Measurements from ENCODE around the gene GPC6.

Gene GPC6

GRCh38 chr13:93268327-93269028, 41.9 kb downstream of the GPC6 start:
- no peak for DNase-seq
- no peak for ATAC-seq

- ATAC-seq (no peak), DNase-seq (no peak)
These were observed 44.4 kb downstream of the GPC6 start for GRCh38 chr13:93270769-93271742.

- DNase-seq = no peak
- no peak for ATAC-seq
These were observed 53.4 kb downstream of the GPC6 start for GRCh38 chr13:93279982-93280381.

DNA sequence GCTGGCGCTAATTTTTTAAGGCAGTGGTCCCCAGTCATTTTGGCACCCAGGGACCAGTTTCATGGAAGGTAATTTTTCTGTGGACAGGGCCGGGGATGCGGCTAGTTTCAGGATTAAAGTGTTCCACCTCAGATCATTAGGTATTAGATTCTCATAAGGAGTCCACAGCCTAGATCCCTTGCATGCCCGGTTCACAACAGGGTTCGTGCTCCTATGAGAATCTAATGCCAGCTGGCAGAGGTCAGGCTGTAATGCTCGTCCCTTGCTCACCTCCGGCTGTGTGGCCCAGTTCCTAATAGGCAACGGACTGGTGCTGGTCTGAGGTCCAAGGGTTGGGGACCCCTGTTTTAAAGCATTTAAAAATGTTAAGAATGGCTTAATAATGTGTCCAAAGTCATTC, 54.1 kb downstream of the GPC6 start:
- DNase-seq (no peak), ATAC-seq (no peak)

- DNase-seq (no peak), ATAC-seq (no peak)
These were observed 56.6 kb downstream of the GPC6 start for GRCh38 chr13:93283255-93283654.

GRCh38 chr13:93284064-93284463, 57.5 kb downstream of the GPC6 start:
- no peak for ATAC-seq
- no peak for DNase-seq

DNA sequence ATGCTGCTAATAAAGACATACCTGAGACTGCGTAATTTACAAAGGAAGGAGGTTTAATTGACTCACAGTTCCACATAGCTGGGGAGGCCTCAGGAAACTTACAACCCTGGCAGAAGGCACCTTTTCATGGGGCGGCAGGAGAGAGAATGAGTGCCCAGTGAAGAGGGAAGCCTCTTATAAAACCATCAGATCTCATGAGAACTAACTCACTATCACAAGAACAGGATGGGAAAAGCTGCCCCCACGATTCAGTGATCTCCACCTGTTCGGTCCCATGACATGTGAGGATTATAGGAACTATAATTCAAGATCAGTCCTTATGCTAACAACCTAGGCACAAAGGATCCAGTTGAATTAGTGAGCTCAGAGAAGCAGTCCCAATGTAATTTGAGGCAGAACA, 59.4 kb downstream of the GPC6 start:
- DNase-seq (no peak), ATAC-seq (no peak)

DNA sequence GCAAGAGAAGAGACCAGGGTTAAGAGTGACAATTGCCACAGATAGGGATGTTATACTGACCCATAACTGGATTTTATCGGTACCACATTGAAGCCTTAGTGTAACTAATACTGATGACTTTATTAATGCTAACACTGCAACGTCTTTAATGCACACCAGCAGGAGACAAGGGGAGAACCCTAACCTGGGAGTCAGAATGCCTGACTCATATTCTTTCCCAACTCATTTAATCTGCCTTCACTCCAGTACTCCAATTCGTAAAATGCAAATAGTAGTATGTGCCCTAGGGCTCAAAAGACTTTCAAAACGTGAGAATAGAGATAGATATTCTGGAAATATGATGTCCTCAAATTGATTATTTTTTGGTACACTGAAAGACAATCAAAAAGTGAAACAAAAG, 62.4 kb downstream of the GPC6 start:
- DNase-seq = no peak
- ATAC-seq = no peak

DNA sequence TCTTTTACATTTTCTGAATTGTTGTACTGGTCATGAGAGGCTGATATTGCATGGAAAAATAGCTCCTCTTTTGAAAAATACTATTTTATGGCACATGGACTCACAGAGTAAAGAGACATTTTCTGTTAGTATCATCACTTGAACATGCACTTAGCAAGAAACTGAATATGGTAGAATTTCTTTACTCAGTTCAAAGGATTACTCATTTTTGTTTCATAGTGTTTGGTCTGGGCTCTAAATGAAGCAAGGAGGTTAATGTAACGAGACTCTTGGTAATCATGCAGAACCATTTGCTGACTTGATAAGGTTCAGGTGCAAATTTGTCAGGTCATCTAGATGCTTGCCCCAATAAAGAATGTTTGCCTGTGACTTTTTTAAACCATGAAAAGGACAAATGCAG, 63.2 kb downstream of the GPC6 start:
- ATAC-seq (no peak), DNase-seq (no peak)

DNA sequence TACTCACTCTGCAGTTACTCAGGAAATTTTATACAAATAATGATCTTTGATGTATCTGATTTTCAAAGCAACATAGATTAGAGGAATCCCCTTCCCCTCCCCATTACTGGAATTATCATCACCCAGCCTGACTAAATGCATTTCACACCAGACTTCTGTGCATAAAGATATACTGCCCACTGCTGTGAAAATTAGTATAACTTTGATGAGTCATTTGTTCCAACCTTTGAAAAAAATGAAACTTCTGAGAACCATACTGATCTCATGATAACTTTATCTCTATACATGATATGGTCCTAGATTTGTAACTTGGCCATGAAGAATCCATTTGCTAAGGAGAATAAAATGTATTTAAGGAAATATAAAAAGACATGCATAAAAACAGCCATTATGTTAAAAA, 63.9 kb downstream of the GPC6 start:
- ATAC-seq = peak; percentile 63
- no peak for DNase-seq

GRCh38 chr13:93292366-93292765, 65.8 kb downstream of the GPC6 start:
- no peak for DNase-seq
- no peak for ATAC-seq

GRCh38 chr13:93293710-93294109, 67.1 kb downstream of the GPC6 start:
- ATAC-seq = no peak
- DNase-seq = no peak

- DNase-seq (no peak), ATAC-seq (no peak)
These were observed 70.0 kb downstream of the GPC6 start for GRCh38 chr13:93296584-93296983.

GRCh38 chr13:93298713-93299112, 72.1 kb downstream of the GPC6 start:
- no peak for DNase-seq
- no peak for ATAC-seq

DNA sequence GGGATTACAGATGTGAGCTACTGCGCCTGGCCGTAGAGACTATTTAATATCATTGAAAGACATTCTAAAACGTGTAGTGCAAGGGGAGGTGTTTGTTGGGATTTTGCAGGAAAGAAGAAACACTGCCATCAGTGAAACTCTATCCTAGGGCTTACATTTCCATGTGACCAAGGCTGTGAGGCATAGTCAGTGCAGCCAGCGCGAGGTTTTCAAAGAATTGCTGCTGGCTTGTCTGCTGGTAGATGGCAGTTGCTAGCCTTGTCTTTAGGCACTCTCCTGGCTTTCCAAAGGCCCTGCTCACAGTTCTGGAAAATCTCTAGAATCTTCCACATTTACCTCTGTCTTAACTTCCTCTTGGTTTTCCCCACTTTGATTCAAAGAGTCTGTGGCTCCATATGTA, 77.5 kb downstream of the GPC6 start:
- no peak for DNase-seq
- no peak for ATAC-seq

DNA sequence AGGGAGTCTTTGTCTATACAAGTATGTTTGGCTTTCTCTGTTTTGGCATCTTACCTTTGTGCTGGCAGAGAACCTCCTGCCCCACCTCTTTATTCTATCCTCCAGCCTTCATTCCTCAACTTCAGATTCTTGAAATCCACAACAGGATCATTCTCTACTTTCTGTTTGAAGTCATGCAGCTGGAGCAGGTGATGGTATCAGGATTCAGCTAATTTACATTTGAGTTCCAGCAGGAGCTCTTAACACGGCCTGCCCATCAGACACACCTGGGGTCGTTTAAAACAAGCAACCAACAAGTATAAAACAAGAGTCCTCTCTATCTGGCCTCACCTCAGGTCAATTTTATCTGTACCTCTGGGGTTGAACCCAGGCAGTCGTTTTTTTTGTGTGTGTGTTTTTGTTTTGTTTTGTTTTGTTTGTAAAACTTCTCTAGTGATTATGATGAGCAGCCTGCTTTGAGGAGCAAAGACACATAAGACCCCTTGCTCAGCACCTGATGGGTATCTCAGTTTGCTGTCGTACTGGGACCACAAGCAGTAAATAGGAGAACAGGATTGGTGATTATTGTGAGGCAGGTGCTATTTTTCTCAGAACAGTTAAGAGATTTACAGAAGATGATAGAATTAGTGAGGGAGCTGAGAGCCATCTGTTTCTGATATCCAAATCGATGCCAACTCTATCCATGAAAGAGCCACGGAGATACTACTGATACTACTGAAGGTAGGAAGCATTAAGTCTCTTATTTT, 78.4 kb downstream of the GPC6 start:
- ATAC-seq = no peak
- DNase-seq = no peak

DNA sequence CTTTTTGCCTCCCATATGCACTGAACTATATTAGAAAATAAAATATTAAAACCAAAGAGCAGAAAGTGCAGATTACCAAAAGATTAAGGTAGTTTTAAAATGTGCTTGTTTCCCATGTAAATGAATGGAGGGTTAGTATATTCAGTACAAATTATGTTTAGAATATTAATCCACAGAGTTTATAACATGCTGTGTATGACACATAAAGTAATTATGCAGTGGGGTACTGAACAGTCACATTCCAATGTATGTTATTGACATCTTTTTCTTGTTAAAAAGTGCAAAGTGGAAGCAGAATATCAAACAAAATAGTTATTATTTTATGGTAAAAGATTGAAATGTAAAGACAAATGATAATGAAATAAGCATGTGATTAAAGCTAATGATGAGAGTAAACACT, 79.3 kb downstream of the GPC6 start:
- ATAC-seq = no peak
- DNase-seq = no peak

DNA sequence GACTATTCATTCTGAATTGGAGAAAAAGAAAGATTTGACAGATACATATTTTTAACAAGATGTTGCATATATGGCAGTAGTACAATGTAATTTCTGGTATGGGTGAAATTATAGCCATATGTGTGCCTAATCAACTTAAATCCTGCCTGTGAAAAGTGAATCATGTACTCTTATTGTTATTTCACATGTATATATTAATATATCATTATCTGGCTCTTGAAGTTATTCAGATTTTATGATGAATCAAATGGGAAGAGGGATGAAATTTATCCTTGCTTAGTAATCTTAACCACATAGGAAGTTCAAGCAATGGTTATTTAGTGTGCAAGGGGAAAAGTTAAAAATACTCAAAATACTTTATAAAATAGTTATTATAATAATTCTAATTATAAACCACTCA, 80.5 kb downstream of the GPC6 start:
- DNase-seq = no peak
- no peak for ATAC-seq

DNA sequence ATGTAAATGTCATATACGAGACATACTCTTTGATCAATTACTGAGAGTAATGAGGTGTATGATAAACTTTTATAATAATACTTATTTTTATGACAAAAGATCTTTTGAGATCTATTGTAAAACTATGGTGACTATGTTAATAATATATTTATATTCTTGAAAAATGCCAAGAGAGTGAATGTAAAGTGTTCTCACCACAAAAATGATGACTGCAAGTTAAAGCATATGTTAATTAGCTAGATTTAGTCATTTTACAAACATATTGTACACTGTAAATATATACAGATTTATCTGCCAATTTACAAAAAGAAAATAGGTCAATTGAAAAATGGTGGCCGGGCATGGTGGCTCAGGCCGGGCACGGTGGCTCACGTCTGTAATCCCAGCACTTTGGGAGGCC, 81.0 kb downstream of the GPC6 start:
- ATAC-seq = no peak
- no peak for DNase-seq

GRCh38 chr13:93309886-93310523, 83.4 kb downstream of the GPC6 start:
- DNase-seq = no peak
- ATAC-seq = no peak

GRCh38 chr13:93316841-93317240, 90.2 kb downstream of the GPC6 start:
- no peak for ATAC-seq
- no peak for DNase-seq

- DNase-seq = no peak
- ATAC-seq = no peak
These were observed 92.1 kb downstream of the GPC6 start for GRCh38 chr13:93318534-93319254.

Measured in stimulated activated naive CD8-positive, alpha-beta T cell treated with anti-CD3 and anti-CD28 coated beads, Interleukin-15, Interleukin-2, amounts not matched to agents 100 U/mL and 50 U/mL, for 24 hours (primary cell).